CMK (cell line): Measurements from ENCODE around the gene CAPNS1.
"Not testable (repeated sequence)": the region's sequence is repeated elsewhere in the genome, so short reads cannot be mapped to it uniquely, and the experiment has no call there.

Source experiments
- DNase-seq: peaks from one replicate; pipeline ENCODE4 v3.0.0-alpha.2; 2010; ENCODE audit warnings: low read depth

The CAPNS1 gene

DNA sequence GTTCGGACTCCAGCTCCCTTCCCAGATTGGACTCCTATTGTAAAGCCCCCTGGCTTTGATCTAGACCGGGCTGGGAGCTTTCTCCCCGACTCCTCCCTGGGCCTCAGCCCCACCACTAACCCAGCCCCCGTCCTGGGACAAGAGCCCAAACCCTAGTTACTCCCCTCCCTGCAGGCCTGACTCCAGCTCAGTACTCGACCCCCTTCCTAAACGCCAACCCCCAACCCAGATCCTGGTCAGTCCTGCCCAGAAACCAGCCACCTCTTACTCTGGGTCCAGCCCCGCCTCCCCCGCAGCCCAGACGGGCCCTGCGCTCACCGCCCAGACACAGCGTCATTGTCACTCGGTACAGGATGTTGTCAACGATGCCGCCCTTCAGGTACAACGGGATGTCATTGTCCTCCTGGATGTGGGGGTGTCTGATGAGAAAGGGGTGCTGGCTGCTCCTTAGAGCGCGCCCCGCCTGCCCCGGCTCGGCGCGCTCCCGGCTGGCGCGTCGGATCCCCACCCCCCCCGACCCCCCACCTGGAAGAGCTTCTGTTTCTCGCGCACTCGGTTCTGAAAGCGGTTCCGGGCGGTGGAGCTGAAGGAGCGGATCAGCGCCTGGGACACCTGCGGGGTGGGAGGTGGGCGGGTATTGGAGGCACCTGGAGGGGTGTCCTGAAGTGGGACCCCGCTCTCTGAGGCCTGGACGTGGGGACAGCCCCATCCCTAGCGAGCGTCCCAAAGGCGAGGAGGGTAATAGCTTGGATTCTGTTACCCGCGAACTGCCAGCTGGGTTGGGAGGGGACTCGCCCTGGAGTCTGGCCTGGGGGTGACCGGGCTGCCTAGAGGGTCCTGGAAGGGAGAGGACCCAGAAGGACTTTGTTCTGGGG, 11.5 kb downstream of the CAPNS1 start:
- DNase-seq: no peak

DNA sequence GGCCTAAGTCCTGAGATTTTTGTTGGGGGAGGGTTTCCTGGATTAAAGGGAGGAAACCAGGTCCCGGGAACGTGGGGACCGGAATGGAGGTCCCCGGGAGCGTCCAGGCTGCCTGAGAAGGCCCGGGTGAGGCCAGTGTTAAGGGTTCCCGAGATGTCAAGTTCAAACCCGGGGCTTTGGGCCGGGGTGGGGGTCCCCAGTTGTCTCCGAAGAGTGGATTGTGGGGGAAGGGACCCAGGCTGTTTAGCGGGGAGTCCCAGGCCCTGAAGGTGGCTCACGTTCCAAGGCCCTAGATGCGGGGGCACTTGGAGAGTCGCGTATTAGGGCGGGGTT, 12.1 kb downstream of the CAPNS1 start:
- no peak for DNase-seq

DNA sequence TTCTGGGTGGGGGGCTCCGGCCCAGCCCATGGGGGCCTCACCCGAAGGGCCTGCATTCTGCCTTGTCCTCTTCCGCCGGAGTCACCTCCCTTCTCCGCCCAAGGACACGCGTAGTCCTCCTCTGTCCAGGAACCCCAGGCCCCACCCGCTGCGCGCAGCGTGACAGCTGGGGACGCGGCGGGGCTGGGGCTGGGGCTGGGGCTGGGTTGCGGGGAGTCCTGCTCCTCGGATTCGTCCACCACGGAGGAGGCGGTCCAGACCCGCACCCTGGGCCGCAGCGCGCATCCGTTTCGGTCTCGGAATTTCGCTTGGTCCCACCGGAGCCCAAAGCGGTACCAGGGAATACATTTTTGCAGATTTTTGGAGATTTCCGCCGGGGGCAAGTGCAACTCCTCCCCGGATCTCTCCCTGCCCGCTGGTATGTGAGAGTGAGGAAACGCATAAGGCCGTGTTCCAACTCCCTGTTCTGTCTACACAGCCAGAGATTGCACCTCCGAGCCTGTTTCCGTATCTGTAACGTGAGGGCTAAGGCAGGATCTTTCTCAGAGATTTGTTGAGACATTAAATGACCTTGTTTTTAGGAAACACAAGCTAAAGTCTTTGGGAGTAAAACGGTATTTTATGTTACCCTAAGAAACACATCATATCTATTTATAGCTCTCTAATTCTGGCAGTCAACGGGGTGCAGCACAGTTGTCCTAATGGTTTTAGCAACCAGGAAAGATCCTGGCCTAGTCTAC, 12.7 kb downstream of the CAPNS1 start, which contains the start of gene COX7A1:
Gene COX7A1 (minus strand): TSS at position 96 of the 740 bp plus-strand sequence. CDS start 40 bp downstream, at position 56.
- no peak for DNase-seq

DNA sequence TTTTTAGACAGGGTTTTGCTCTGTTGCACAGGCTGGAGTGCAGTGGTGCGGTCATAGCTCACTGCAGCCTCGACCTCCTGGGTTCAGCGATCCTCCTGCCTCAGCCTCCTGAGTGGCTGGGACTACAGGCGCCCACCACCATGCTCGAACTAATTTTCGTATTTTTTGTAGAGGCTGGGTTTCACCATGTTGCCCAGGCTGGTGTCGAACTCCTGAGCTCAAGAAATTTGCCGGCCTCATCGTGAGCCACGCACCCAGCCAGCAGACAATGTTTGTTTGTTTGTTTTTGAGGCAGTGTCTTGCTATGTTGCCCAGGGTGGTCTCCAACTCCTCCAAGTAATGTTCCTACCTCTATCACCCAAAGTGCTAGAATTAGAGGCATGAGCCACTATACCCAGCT, 13.3 kb downstream of the CAPNS1 start:
- DNase-seq: no peak

DNA sequence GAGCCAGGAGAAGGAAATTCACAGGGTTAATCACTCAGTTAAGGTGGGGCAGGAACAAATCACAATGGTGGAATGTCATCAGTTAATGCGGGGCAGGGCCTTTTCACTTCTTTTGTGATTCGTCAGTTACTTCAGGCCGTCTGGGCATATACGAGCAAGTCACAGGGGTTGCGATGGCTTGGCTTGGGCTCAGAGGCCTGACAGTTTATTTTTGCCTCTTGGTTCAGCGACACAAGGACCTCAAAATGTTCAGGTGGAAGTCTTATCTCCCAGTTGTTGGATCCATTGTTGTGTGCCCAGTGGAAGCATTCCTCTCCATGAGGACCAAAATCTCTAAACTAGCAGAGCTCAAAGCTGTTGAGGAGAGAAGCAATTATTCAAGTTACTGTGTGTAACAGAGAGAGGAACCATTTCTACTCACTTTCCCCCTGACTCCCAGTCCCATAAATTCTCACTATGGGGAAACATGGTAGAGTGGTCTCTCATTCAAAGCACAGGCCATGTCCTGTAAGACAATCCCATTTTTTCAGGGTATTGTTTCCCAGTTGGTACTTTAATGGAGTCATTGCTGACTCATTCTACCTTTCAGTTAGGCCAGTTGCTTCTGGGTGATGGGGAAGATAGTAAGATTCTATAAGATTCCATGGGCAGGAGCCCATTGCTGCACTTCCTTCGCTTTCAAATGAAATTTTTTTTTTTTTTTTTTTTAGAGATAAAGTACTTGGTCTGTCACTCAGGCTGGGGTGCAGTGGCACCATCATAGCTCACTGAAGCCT, 21.1 kb downstream of the CAPNS1 start:
- no peak for DNase-seq

DNA sequence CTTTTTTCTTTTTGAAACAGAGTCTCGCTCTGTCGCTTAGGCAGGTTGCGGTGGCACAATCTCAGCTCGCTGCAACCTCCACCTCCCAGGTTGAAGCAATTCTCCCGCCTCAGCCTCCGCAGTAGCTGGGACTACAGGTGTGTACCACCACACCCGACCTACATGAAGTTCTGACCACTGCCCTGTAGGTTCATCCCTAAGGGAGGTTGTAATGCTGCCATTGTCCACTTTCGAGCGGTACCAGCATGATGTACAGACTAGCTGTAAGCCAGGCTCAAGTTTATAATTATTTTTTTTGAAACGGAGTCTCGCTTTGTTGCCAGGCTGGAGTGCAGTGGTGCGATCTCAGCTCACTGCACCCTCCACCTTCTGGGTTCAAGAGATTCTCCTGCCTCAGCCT, 23.9 kb downstream of the CAPNS1 start:
- DNase-seq: no peak

DNA sequence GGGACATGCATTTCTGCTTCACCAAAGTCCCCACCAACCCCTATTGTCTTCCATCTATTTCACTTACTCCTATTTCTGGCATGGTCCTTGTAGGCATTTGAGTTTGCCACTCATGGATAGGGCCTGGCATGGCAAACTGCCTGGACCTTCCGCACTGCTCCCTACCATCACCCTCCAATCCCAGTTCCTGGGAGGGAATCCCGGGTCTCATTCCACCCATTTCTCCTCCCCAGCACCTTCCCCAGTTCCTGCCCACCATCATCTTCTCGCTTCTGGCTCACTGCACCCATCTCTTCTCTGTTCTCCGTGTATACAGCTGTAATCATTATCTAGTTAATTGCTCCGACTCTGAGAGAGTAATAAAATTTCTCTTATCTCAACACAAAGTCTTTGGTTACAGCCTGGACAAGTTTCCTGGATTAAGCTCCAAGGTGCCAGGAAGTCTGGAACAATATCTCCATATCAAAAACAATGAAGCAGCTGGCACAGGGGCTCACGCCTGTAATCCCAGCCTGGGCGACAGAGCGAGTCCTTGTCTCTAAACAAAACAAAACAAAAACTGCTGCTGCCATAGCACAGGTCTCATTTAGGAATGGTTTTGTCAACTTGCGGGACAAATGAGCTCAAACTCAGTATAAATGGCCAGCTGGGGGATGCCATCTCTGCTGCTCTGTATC, 29.4 kb downstream of the CAPNS1 start:
- no peak for DNase-seq

DNA sequence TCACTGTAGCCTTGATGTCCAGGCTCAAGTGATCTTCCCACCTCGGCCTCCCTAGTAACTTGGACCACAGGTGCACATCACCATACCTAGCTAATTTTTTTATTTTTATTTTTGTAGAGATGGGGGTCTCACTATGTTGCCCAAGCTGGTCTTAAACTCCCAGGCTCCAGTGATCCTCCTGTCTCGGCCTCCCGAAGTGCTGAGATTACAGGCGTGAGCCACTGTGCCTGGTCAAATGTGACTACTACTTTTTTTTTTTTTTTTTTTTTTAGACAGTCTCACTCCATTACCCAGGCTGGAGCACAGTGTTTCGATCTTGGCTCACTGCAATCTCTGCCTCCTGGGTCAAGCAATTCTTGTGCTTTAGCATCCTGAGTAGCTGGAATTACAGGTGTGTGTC, 33.0 kb downstream of the CAPNS1 start:
- DNase-seq: no peak

DNA sequence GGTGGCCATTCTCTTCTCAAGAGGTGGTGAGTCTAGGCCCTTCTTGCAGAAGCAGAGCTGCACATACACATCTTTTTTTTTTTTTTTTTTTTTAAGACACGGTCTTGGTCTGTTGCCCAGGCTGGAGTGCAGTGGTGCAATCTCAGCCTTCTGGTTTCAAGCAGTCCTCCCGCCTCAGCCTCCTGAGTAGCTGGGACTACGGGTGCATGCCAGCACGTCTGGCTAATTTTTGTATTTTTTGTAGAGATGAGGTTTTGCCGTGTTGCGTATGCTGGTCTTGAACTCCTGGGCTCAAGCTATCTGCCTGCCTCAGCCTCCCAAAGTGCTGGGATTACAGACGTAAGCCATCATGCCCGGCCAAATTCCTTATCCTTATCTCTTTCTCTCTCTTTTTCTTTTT, 34.0 kb downstream of the CAPNS1 start:
- not testable (repeated sequence) for DNase-seq

DNA sequence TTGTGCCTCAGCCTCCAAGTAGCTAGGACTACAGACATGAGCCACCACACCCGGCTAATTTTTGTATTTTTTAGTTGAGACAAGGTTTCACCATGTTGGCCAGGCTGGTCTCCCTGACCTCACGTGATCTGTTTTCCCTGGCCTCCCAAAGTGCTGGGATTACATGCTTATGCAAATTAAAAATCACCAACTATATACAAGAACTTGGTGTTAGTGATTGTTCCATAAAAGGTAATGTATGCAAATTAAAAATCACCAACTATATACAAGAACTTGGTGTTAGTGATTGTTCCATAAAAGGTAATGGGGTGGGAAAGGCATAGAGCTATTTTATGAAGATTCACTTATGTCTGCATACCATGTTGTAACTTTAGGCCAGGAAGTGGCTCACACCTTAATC, 39.2 kb downstream of the CAPNS1 start:
- DNase-seq: not testable (repeated sequence)

DNA sequence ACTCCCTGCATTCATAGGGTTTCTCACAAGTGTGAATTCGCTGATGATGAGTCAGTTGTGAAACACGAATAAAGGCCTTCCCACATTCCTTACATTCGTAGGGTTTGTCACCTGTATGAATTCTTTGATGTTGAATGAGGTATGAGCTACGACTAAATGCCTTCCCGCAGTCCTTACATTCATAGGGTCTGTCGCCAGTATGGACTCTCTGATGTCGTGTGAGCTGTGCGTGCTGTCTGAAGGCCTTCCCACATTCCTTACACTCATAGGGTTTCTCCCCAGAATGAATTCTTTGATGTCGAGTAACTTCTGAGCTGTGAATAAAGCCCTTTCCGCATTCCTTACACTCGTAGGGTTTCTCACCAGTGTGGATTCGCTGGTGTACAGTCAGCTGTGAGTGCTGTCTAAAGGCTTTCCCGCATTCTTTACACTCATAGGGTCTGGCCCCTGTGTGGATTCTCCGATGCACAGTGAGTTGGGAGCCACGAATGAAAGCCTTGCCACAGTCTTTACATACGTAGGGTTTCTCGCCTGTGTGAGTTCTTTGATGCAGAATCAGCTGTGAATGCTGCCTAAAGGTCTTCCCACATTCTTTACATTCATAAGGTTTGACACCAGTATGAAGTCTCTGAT, 42.9 kb downstream of the CAPNS1 start:
- no peak for DNase-seq

DNA sequence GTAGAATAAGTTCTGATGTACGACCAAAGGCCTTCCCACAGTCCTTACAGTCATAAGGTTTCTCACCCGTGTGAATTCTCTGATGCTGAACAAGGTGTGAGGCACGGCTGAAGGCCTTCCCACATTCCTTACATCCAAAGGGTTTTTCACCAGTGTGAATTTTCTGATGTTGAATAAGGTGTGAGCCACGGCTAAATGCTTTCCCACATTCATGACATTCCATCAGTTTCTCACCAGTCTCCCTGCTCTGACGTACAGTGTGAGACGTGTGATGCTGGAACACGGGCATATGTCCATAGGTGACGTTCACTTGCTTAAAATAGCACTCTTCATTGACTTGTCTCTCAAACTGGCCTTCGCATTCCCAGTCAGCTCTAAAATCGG, 43.4 kb downstream of the CAPNS1 start:
- no peak for DNase-seq

DNA sequence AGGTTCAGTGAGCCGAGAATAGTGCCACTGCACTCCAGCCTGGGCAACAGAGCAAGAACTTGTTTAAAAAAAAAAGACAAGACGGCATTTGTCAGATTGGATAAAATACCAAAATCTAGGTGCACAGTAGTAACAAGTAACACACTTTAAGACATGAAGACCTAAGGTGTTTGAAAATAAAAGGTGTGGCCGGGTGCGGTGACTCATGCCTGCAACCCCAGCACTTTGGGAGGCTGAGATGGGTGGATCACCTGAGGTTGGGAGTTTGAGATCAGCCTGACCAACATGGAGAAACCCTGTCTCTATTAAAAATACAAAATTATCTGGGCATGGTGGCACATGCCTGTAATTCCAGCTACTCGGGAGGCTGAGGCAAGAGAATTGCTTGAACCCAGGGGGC, 46.9 kb downstream of the CAPNS1 start:
- not testable (repeated sequence) for DNase-seq

DNA sequence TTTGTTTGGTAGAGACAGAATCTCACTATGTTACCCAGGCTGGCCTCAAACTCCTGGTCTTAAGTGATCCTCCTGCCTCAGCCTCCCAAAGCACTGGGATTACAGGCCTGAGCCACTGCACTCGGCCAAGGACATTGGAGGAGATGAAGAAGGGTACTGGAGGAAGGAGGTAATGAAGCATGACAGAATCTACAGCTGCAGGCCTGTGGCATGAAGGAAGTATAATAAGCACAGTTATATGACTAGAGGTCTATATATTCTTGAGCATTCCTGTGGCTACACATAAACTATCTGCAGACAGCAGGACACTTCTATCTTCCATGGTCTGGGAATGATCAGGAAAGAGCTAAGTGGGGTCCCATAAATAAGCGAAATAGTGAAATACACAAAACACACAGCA, 56.4 kb downstream of the CAPNS1 start:
- no peak for DNase-seq

DNA sequence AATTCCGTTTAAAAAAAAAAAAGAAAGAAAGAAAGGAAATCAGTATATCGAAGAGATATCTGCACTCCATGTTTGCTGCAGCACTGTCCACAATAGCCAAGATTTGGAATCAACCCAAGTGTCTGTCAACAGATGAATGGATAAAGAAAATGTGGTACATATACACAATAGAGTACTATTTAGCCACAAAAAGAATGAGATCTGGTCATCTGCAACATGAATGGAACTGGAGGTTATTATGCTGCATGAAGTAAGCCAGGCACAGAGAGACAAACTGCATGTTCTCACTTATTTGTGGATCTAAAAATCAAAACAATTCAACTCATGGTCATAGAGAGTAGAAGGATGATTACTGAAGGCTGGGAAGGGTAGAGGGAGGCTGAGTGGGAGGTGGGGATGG, 58.3 kb downstream of the CAPNS1 start:
- no peak for DNase-seq
